ENCODE data around the gene ANKRD13D.

GRCh38 chr11:67250059-67251043, 38.8 kb upstream of the ANKRD13D start:
- TF ChIP-seq CTCF (IDR thresholded peaks at IDR 0.05 in 8 of 11, conservative IDR thresholded peaks at IDR 0.05 in 3 of 11) (no peak), POLR2A (IDR thresholded peaks at IDR 0.05) (no peak), POLR2AphosphoS5 (IDR thresholded peaks at IDR 0.05) (peak; percentile 32 to 78 (median 47))
